ENCODE data around the gene ABCC1. TPM values are rescaled to one million over a fixed set of nuclear protein-coding genes. Genes with fewer than 3 reads are reported as not detected.

ABCC1 gene
- total and polyA plus RNA-seq, 2 of the 8 experiments (the other 6 are each of a cell fraction or from before 2014, with no cell fraction given): 42.6 to 66.8 TPM

GRCh38 chr16:16133943-16134604 is 184.7 kb downstream of the ABCC1 start:
- Histone ChIP-seq H2BK15ac (ENCODE audit: low read length) (no peak overlapping the region), H3K27ac (ENCODE audit: low read depth, low read length) (no peak overlapping the region), H3K27me3 (replicated peaks in 1 of 4; ENCODE audit: control insufficient read depth in 3 of 4, extremely low read depth in 1 of 4, insufficient read depth in 3 of 4, low read length in 3 of 4) (no peaks in the 10 kb centered on the region), H3K9me3 (ENCODE audit: insufficient read depth in 2 of 2, low read depth in 1 of 2, low read length in 1 of 2) (no peaks in the 10 kb centered on the region), H4K8ac (ENCODE audit: extremely low read depth, insufficient read depth, low read length) (no peak overlapping the region; the same call in 1 of the 2 replicates), H2BK20ac (ENCODE audit: low read length) (no peak overlapping the region), H3K4me2 (ENCODE audit: insufficient read depth in 1 of 2, low read depth in 2 of 2, low read length in 2 of 2) (no peak overlapping the region), H4K20me1 (replicated peaks in 1 of 2; ENCODE audit: control insufficient read depth in 1 of 2, insufficient read depth in 2 of 2, low read length in 2 of 2) (peaks cover 4% of the 10 kb centered on the region in 2 experiments), H3K56ac (replicated peaks; ENCODE audit: insufficient read length, low read depth, low read length) (no peak overlapping the region), H3K18ac (ENCODE audit: extremely low read depth, low read length) (no peak overlapping the region), H2AK5ac (ENCODE audit: low read depth, low read length) (no peak overlapping the region), H3K4me3 (ENCODE audit: extremely low read depth in 1 of 4, insufficient read depth in 2 of 4, low read depth in 3 of 4, low read length in 4 of 4) (no peak overlapping the region), H3K36me3 (ENCODE audit: control insufficient read depth in 2 of 4, insufficient read depth in 4 of 4, low read length in 3 of 4) (peaks cover 23 to 82% (median 50%) of the 10 kb centered on the region in 4 experiments), H3K79me1 (ENCODE audit: low read depth, low read length) (no peaks in the 10 kb centered on the region), H3K4ac (replicated peaks; ENCODE audit: insufficient read length, low read depth, low read length) (no peak overlapping the region), H4K91ac (replicated peaks; ENCODE audit: insufficient read length, low read length) (no peak overlapping the region), H2BK5ac (ENCODE audit: low read depth, low read length) (no peak overlapping the region), H3K79me2 (ENCODE audit: control insufficient read depth in 1 of 2, insufficient read depth in 2 of 2, low read length in 2 of 2) (no peaks in the 10 kb centered on the region; a peak in 1 of 4 replicates), H4K5ac (ENCODE audit: insufficient read length, low read depth, low read length) (no peak overlapping the region), H3K9ac (replicated peaks in 1 of 4; ENCODE audit: extremely low read depth in 1 of 4, low read depth in 3 of 4, low read length in 3 of 4) (no peak overlapping the region), H2BK120ac (replicated peaks; ENCODE audit: low read depth, low read length) (no peak overlapping the region), H3K23me2 (ENCODE audit: low read depth, low read length) (no peaks in the 10 kb centered on the region), H3K23ac (ENCODE audit: insufficient read length) (no peak overlapping the region), H3K4me1 (replicated peaks in 1 of 4; ENCODE audit: control insufficient read depth in 3 of 4, insufficient read depth in 4 of 4, low read length in 3 of 4) (no peaks in the 10 kb centered on the region), H3K14ac (ENCODE audit: insufficient read length) (no peak overlapping the region), H2AFZ (ENCODE audit: low read length) (no peak overlapping the region), H2BK12ac (ENCODE audit: low read depth, low read length) (no peak overlapping the region)
- WGBS, 2 experiments (ENCODE audit: extremely low coverage in 1 of 2, insufficient coverage in 1 of 2, insufficient read length in 1 of 2, insufficient replicate concordance in 2 of 2, low coverage in 1 of 2, low lambda C conversion rate in 2 of 2, missing lambda C conversion rate in 1 of 2): 90% methylated on average over 21 of the region's 21 CpGs; no CpG with 5 or more reads in 1 of the 2 experiments
- DNase-seq (ENCODE audit: low read depth in 1 of 2, low spot score in 2 of 2): no peak
- POLR2A ChIA-PET (ENCODE audit: partially characterized antibody): no interaction called here
- no peak for FAIRE-seq
- CTCF ChIA-PET (ENCODE audit: partially characterized antibody): no interaction called here
- no peak for TF ChIP-seq E2F6 (IDR thresholded peaks at IDR 0.05)
- no peak for TF ChIP-seq EP300 (IDR thresholded peaks at IDR 0.05; ENCODE audit: borderline replicate concordance in 1 of 2, low read depth in 2 of 2, low read length in 2 of 2)
- no peak for TF ChIP-seq SUZ12 (IDR thresholded peaks at IDR 0.05; ENCODE audit: low read length)
- TF ChIP-seq SP1 (IDR thresholded peaks at IDR 0.05; ENCODE audit: low read depth, low read length): no peak
- TF ChIP-seq CHD1 (IDR thresholded peaks at IDR 0.05; ENCODE audit: low read depth, low read length): no peak
- TF ChIP-seq POLR2A (IDR thresholded peaks at IDR 0.05; ENCODE audit: control extremely low read depth in 1 of 2, low read depth in 2 of 2, low read length in 2 of 2): no peak
- no peak for TF ChIP-seq CREB1 (IDR thresholded peaks at IDR 0.05)
- TF ChIP-seq CTBP2 (IDR thresholded peaks at IDR 0.05; ENCODE audit: borderline replicate concordance, insufficient read depth, insufficient read length, low read length): no peak
